ENCODE measurements around the gene TRABD2A.
A peak's percentile ranks its signal among the peaks of the same experiment; 100 is the strongest.

Gene TRABD2A

DNA sequence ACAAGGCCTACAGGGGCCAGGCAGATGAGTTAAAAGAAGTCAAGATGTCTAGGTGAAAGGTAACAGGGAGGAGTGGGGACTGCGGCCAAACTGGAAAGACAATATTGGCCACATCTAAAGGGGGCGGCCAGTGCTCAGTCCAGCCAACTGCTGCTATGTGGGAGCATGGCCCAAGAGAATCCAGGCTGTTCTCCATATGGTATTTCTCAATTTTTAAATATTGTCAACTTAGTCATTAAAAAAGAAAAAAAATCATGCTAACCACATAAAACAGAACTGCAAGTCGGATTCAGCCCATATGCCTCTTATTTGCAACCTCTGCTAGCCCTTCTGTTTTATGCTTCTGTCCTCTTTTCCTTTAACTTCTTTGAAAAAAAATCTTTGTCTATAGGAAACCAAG lies 14.8 kb downstream of the TRABD2A start:
- H4K12ac ChIP-seq (ENCODE audit: low read depth, low read length) = no peak overlapping the region
- no peak overlapping the region for H3K23ac ChIP-seq (ENCODE audit: low read length)
- WGBS (ENCODE audit: extremely low coverage, insufficient coverage, insufficient read length) = no CpG with 5 or more reads among the region's 3 CpGs
- peaks cover 0 to 3% of the 10 kb centered on the region in 2 experiments for H3K4me1 ChIP-seq (ENCODE audit: control insufficient read depth in 1 of 2, insufficient read depth in 2 of 2, low read length in 2 of 2)
- H3K9me3 ChIP-seq (ENCODE audit: insufficient read depth, low read depth, low read length) = peaks cover 2% of the 10 kb centered on the region
- H3K4me3 ChIP-seq (ENCODE audit: low read depth, low read length) = no peak overlapping the region
- no peaks in the 10 kb centered on the region for H3K27me3 ChIP-seq (ENCODE audit: insufficient read depth, low read length)
- no peak overlapping the region for H2AK5ac ChIP-seq (ENCODE audit: low read length)
- no peak overlapping the region for H2BK5ac ChIP-seq (ENCODE audit: low read depth, low read length, poor library complexity)
- H3K27ac ChIP-seq (ENCODE audit: low read depth, low read length) = no peak overlapping the region
- no peak for DNase-seq
- H2AFZ ChIP-seq (ENCODE audit: insufficient read depth, low read length, poor library complexity) = no peak overlapping the region
- no peak overlapping the region for H2BK120ac ChIP-seq (ENCODE audit: insufficient read depth, low read length, poor library complexity)
- no peak overlapping the region for H3K4me2 ChIP-seq (ENCODE audit: low read length)
- no peak overlapping the region for H3K4ac ChIP-seq (ENCODE audit: low read depth, low read length)
- H3K14ac ChIP-seq (ENCODE audit: low read length) = no peak overlapping the region
- H4K91ac ChIP-seq (ENCODE audit: low read depth, low read length) = no peak overlapping the region
- no peak overlapping the region for H3K9ac ChIP-seq (ENCODE audit: low read length)
- no peak overlapping the region for H3K18ac ChIP-seq (ENCODE audit: low read length)
- no peaks in the 10 kb centered on the region for H3K79me1 ChIP-seq (ENCODE audit: low read length)
- H4K8ac ChIP-seq (ENCODE audit: low read depth, low read length) = no peak overlapping the region
- H3K79me2 ChIP-seq (ENCODE audit: control insufficient read depth, insufficient read depth, low read length, poor library complexity) = no peaks in the 10 kb centered on the region
- H2BK12ac ChIP-seq (ENCODE audit: low read length) = no peak overlapping the region
- no peaks in the 10 kb centered on the region for H3K36me3 ChIP-seq (ENCODE audit: control insufficient read depth in 1 of 2, insufficient read depth in 2 of 2, low read length in 2 of 2)

DNA sequence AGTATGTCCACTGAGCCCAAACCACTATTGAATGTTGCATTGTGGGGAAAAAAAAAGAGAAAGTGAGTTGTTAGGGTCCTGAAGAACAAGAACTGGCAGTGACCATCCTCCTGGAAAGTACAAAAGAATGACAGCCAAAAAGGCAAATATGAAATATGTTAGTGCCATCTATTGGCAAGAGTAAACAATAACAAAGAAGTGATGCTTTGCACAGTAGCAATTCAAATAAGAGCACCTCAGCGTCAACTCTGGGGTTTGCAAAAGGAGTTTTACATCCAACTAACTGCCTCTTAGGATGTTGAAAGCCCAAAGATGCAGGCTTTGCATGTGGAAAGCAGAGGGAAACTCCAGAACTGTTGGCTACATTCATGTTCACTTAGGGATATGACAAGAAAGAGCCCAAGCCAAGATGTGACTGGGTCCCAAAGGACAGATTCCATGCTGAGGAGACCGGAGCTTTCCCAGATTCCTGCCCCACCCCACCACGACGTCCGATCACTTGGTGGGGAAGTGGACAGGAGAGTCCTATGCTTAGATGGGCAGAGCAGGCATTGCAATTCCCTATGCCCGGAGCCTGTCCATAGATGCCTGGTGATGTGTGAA lies 15.6 kb downstream of the TRABD2A start:
- H3K27me3 ChIP-seq (ENCODE audit: insufficient read depth, low read length) = no peaks in the 10 kb centered on the region
- no peaks in the 10 kb centered on the region for H3K79me1 ChIP-seq (ENCODE audit: low read length)
- H3K36me3 ChIP-seq (ENCODE audit: control insufficient read depth in 1 of 2, insufficient read depth in 2 of 2, low read length in 2 of 2) = no peaks in the 10 kb centered on the region
- H3K27ac ChIP-seq (ENCODE audit: low read depth, low read length) = no peak overlapping the region
- no peak overlapping the region for H2BK12ac ChIP-seq (ENCODE audit: low read length)
- no peak overlapping the region for H3K4me2 ChIP-seq (ENCODE audit: low read length)
- H2BK5ac ChIP-seq (ENCODE audit: low read depth, low read length, poor library complexity) = no peak overlapping the region
- no peak overlapping the region for H4K91ac ChIP-seq (ENCODE audit: low read depth, low read length)
- H4K8ac ChIP-seq (ENCODE audit: low read depth, low read length) = no peak overlapping the region
- no peak overlapping the region for H2BK120ac ChIP-seq (ENCODE audit: insufficient read depth, low read length, poor library complexity)
- peaks cover under 1% of the 10 kb centered on the region for H3K9me3 ChIP-seq (ENCODE audit: insufficient read depth, low read depth, low read length)
- H2AFZ ChIP-seq (ENCODE audit: insufficient read depth, low read length, poor library complexity) = no peak overlapping the region
- H3K14ac ChIP-seq (ENCODE audit: low read length) = no peak overlapping the region
- no peak overlapping the region for H3K4me3 ChIP-seq (ENCODE audit: low read depth, low read length)
- H4K12ac ChIP-seq (ENCODE audit: low read depth, low read length) = no peak overlapping the region
- H3K4ac ChIP-seq (ENCODE audit: low read depth, low read length) = no peak overlapping the region
- DNase-seq = peak in 1 of 2 donors; percentile 63
- H2AK5ac ChIP-seq (ENCODE audit: low read length) = no peak overlapping the region
- H3K23ac ChIP-seq (ENCODE audit: low read length) = no peak overlapping the region
- no peaks in the 10 kb centered on the region for H3K79me2 ChIP-seq (ENCODE audit: control insufficient read depth, insufficient read depth, low read length, poor library complexity)
- H3K18ac ChIP-seq (ENCODE audit: low read length) = no peak overlapping the region
- H3K4me1 ChIP-seq (ENCODE audit: control insufficient read depth in 1 of 2, insufficient read depth in 2 of 2, low read length in 2 of 2) = peaks cover 0 to 3% of the 10 kb centered on the region in 2 experiments
- no peak overlapping the region for H3K9ac ChIP-seq (ENCODE audit: low read length)
- WGBS (ENCODE audit: extremely low coverage, insufficient coverage, insufficient read length) = no CpG with 5 or more reads among the region's 6 CpGs

DNA sequence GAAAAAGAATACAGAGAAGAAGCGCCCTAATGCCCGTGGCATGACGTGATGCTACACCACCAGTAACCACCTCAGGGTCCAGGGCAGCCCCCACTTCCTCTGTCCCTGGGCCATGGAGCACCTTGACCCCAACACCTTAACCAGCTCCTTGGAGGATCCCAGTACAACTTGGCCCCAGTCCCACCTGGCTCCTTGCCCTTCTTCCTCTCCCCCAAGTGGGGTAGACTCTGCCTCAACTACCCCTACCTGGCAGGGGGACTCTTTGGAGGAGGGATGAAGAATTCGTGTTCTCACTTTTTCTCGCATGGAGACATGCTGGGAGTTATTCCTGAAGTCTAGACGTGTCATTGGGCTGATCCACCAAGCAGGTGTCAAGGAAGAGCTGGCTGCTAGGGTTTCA lies 18.9 kb downstream of the TRABD2A start:
- Histone ChIP-seq H3K18ac (ENCODE audit: low read length) (no peak overlapping the region), H3K27ac (ENCODE audit: low read depth, low read length) (no peak overlapping the region)
- WGBS (ENCODE audit: extremely low coverage, insufficient coverage, insufficient read length) = no CpG with 5 or more reads among the region's 6 CpGs

DNA sequence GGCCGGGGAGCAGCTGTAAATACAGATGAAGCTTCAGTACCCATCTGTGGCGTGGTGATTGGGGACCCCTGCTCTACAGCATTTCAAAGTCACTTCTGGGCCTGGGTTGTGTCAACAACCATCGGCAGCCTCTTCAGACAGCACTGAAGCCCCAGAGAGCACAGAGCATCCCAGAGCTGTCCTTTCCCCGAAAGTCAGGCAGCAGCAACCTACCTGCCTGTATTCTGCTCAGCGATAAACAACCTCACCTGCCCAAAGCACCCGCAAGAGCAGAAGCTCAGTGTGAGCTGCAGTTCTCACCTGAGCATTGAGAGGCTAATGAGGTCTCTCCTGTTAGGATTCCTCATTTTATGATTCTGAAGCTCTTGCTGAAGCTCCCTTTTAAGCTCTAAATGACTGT lies 19.3 kb downstream of the TRABD2A start:
- no peaks in the 10 kb centered on the region for H3K27me3 ChIP-seq (ENCODE audit: insufficient read depth, low read length)
- no peak overlapping the region for H3K14ac ChIP-seq (ENCODE audit: low read length)
- no peaks in the 10 kb centered on the region for H3K79me2 ChIP-seq (ENCODE audit: control insufficient read depth, insufficient read depth, low read length, poor library complexity)
- H4K12ac ChIP-seq (ENCODE audit: low read depth, low read length) = no peak overlapping the region
- H3K9ac ChIP-seq (ENCODE audit: low read length) = no peak overlapping the region
- H3K4me3 ChIP-seq (ENCODE audit: low read depth, low read length) = no peak overlapping the region
- peaks cover 0 to 3% of the 10 kb centered on the region in 2 experiments for H3K4me1 ChIP-seq (ENCODE audit: control insufficient read depth in 1 of 2, insufficient read depth in 2 of 2, low read length in 2 of 2)
- no peak overlapping the region for H3K23ac ChIP-seq (ENCODE audit: low read length)
- H3K36me3 ChIP-seq (ENCODE audit: control insufficient read depth in 1 of 2, insufficient read depth in 2 of 2, low read length in 2 of 2) = no peaks in the 10 kb centered on the region
- H3K4me2 ChIP-seq (ENCODE audit: low read length) = no peak overlapping the region
- no peak overlapping the region for H3K27ac ChIP-seq (ENCODE audit: low read depth, low read length)
- no peak for DNase-seq
- H2AK5ac ChIP-seq (ENCODE audit: low read length) = no peak overlapping the region
- no peak overlapping the region for H2AFZ ChIP-seq (ENCODE audit: insufficient read depth, low read length, poor library complexity)
- no peak overlapping the region for H2BK120ac ChIP-seq (ENCODE audit: insufficient read depth, low read length, poor library complexity)
- no peak overlapping the region for H4K91ac ChIP-seq (ENCODE audit: low read depth, low read length)
- WGBS (ENCODE audit: extremely low coverage, insufficient coverage, insufficient read length) = no CpG with 5 or more reads among the region's 6 CpGs
- no peaks in the 10 kb centered on the region for H3K79me1 ChIP-seq (ENCODE audit: low read length)
- no peak overlapping the region for H2BK12ac ChIP-seq (ENCODE audit: low read length)
- no peak overlapping the region for H4K8ac ChIP-seq (ENCODE audit: low read depth, low read length)
- no peaks in the 10 kb centered on the region for H3K9me3 ChIP-seq (ENCODE audit: insufficient read depth, low read depth, low read length)
- H3K4ac ChIP-seq (ENCODE audit: low read depth, low read length) = no peak overlapping the region
- H3K18ac ChIP-seq (ENCODE audit: low read length) = no peak overlapping the region
- H2BK5ac ChIP-seq (ENCODE audit: low read depth, low read length, poor library complexity) = no peak overlapping the region

More for the DNA sequence above, 18.9 kb downstream of the TRABD2A start:
- H2BK12ac ChIP-seq (ENCODE audit: low read length) = no peak overlapping the region
- no peak overlapping the region for H3K4ac ChIP-seq (ENCODE audit: low read depth, low read length)
- H3K27me3 ChIP-seq (ENCODE audit: insufficient read depth, low read length) = no peaks in the 10 kb centered on the region
- H3K36me3 ChIP-seq (ENCODE audit: control insufficient read depth in 1 of 2, insufficient read depth in 2 of 2, low read length in 2 of 2) = no peaks in the 10 kb centered on the region
- H2AFZ ChIP-seq (ENCODE audit: insufficient read depth, low read length, poor library complexity) = no peak overlapping the region
- H2AK5ac ChIP-seq (ENCODE audit: low read length) = no peak overlapping the region
- H2BK5ac ChIP-seq (ENCODE audit: low read depth, low read length, poor library complexity) = no peak overlapping the region
- no peaks in the 10 kb centered on the region for H3K79me1 ChIP-seq (ENCODE audit: low read length)
- no peak overlapping the region for H4K12ac ChIP-seq (ENCODE audit: low read depth, low read length)
- H4K8ac ChIP-seq (ENCODE audit: low read depth, low read length) = no peak overlapping the region
- H4K91ac ChIP-seq (ENCODE audit: low read depth, low read length) = no peak overlapping the region
- peaks cover 0 to 3% of the 10 kb centered on the region in 2 experiments for H3K4me1 ChIP-seq (ENCODE audit: control insufficient read depth in 1 of 2, insufficient read depth in 2 of 2, low read length in 2 of 2)
- H3K14ac ChIP-seq (ENCODE audit: low read length) = no peak overlapping the region
- H3K9me3 ChIP-seq (ENCODE audit: insufficient read depth, low read depth, low read length) = no peaks in the 10 kb centered on the region
- H3K9ac ChIP-seq (ENCODE audit: low read length) = no peak overlapping the region
- no peak for DNase-seq
- no peaks in the 10 kb centered on the region for H3K79me2 ChIP-seq (ENCODE audit: control insufficient read depth, insufficient read depth, low read length, poor library complexity)
- H3K23ac ChIP-seq (ENCODE audit: low read length) = no peak overlapping the region
- no peak overlapping the region for H3K4me2 ChIP-seq (ENCODE audit: low read length)
- H3K4me3 ChIP-seq (ENCODE audit: low read depth, low read length) = no peak overlapping the region
- no peak overlapping the region for H2BK120ac ChIP-seq (ENCODE audit: insufficient read depth, low read length, poor library complexity)

Measured in trophoblast cell (in vitro differentiated cells and primary cell).